Esophagus squamous epithelium (tissue), 5 donors: ENCODE data around the gene ABHD2. TPM values are rescaled to one million over a fixed set of nuclear protein-coding genes. Genes with fewer than 3 reads are reported as not detected.
A peak's percentile ranks its signal among the peaks of the same experiment; 100 is the strongest.

Source experiments
- DNase-seq: peaks from one replicate; lab custom pipeline; 2025; lab: John Stamatoyannopoulos, UW
- H3K27ac ChIP-seq, 4 donors: fragments of 200-600 bp; sonication (generic); one replicate each; pipeline ENCODE4 v1.5.1; 2016 to 2019; ENCODE audit warnings: mild to moderate bottlenecking in 1 of 4
- H3K27me3 ChIP-seq, 4 donors: fragments of 200-600 bp; sonication (generic); 1 replicate in 3 of 4; 2 replicates in 1 of 4; pipeline versions ENCODE4 v1.5.1 to v1.6.0; 2017 to 2021; ENCODE audit warnings: antibody characterized with exemption in 1 of 4
- H3K36me3 ChIP-seq, 3 donors: fragments of 200-600 bp; sonication (generic); one replicate each; pipeline ENCODE4 v1.5.1; 2016 to 2019
- H3K4me1 ChIP-seq, 3 donors: fragments of 200-600 bp; sonication (generic); one replicate each; pipeline ENCODE4 v1.5.1; 2017 to 2019
- H3K4me3 ChIP-seq, 4 donors: fragments of 200-600 bp; sonication (generic); 1 replicate in 3 of 4; 2 replicates in 1 of 4; pipeline ENCODE4 v1.5.1; 2016 to 2019; ENCODE audit warnings: mild to moderate bottlenecking in 2 of 4, moderate library complexity in 1 of 4
- H3K9me3 ChIP-seq, 3 donors: fragments of 200-600 bp; sonication (generic); one replicate each; pipeline ENCODE4 v1.5.1; 2016 to 2019
- POLR2A ChIP-seq, 4 donors: fragments of 450-650 bp; IDR thresholded peaks; one replicate each; pipeline ENCODE4 v1.6.1; 2017; ENCODE audit warnings: antibody characterized with exemption in 4 of 4, mild to moderate bottlenecking in 4 of 4, moderate library complexity in 3 of 4
- WGBS, 2 donors: methylation state at CpG; one replicate each; pipeline ENCODE4 v1.1.5; 2018; 5-methylcytosine and 5-hydroxymethylcytosine counted together
- intact Hi-C: fragments of 100-400 bp; cut with DNase I; formaldehyde crosslinking; loops from one replicate; pipeline ENCODE4 v1.15.0; 2022
- total RNA-seq, 4 donors: library from RNA; depleted of rRNA; stranded (reverse); fragments of >200 nt; gene quantifications; one replicate each; pipeline ENCODE4 v1.1.0, GENCODE V29; 2016
- TF ChIP-seq, protein P1 (sequence below), 6 experiments: fragments of 450-650 bp in 4 of 6; fragments of 200-600 bp in 2 of 6; sonication (generic) in 2 of 6; IDR thresholded peaks; one replicate each; pipeline ENCODE4 v1.5.1; 2016 to 2019; ENCODE audit warnings: antibody characterized with exemption in 6 of 6, mild to moderate bottlenecking in 4 of 6, moderate library complexity in 4 of 6
- donor health status: DM: yes; HTN: yes; CAD: no.

The ABHD2 gene
- total RNA-seq, 4 donors from 2014 or later: 31.0 to 49.3 (median 35.3) TPM

DNA sequence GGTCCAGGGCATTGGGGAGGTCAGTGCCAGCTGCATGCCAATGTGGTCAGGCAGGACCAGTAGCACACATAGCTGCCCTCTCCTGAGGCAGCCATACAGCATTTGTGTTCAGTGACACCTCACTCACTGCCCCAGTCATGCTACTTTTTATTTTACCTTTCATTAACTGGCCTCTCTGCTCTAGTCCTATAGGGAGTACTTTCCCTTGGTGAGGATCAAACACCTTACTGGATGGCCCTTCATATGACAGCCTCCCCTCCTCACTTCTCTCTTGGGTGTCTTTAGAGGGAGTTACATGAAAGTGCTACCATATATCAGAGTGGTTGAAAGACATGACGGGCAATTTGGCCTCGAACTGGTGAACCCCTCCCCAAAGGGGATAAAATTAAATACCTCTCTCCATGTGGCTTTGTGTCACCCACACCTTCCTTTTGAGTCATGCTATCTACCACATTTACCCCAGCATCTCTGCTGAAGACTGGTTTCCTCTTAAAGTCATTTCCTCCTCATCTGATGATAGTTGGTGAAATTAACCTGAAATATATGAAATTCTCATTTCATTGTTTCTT is 115.5 kb downstream of the ABHD2 start:
- Histone ChIP-seq H3K4me3 (no peak overlapping the region), H3K27ac (no peak overlapping the region), H3K27me3 (no peaks in the 10 kb centered on the region), H3K9me3 (no peaks in the 10 kb centered on the region), H3K4me1 (peaks cover 0 to 9% (median 6%) of the 10 kb centered on the region in 3 donors), H3K36me3 (peaks cover 0 to 18% (median 7%) of the 10 kb centered on the region in 3 donors)
- intact Hi-C loops: loop anchor here (10.0 kb wide), 1 partner anchor 231 kb away; no protein-coding TSS in a partner anchor
- no peak for DNase-seq
- TF ChIP-seq, protein P1, sequence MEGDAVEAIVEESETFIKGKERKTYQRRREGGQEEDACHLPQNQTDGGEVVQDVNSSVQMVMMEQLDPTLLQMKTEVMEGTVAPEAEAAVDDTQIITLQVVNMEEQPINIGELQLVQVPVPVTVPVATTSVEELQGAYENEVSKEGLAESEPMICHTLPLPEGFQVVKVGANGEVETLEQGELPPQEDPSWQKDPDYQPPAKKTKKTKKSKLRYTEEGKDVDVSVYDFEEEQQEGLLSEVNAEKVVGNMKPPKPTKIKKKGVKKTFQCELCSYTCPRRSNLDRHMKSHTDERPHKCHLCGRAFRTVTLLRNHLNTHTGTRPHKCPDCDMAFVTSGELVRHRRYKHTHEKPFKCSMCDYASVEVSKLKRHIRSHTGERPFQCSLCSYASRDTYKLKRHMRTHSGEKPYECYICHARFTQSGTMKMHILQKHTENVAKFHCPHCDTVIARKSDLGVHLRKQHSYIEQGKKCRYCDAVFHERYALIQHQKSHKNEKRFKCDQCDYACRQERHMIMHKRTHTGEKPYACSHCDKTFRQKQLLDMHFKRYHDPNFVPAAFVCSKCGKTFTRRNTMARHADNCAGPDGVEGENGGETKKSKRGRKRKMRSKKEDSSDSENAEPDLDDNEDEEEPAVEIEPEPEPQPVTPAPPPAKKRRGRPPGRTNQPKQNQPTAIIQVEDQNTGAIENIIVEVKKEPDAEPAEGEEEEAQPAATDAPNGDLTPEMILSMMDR (IDR thresholded peaks at IDR 0.05): no peak
- TF ChIP-seq POLR2A (IDR thresholded peaks at IDR 0.05): no peak
- 41 to 47% methylated on average over 2 of the region's 2 CpGs for WGBS, 2 donors

DNA sequence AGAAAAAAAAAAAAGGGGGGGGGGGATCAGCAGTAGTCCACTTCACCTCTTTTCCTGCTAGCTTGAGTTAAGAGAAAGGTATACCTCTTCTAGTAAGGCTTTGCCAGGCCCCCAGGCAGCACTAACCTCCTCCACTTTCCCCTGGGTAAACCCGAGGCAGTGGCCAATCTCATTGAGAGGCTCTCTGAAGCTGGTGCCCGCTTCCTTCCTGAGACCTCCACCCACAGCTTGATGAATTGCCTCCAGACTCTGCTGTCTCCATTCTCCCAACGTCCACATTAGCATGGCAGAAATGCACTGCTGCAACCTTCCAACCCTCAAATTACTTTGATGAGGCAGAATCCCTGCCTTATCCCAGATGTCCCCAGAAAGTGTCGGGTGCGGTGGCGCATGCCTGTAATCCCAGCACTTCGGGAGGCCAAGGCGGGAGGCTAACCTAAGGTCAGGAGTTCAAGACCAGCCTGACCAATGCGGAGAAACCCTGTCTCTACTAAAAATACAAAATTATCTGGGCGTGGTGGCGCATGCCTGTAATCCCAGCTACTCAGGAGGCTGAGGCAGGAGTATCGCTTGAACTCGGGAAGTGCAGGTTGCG is 117.8 kb downstream of the ABHD2 start:
- Histone ChIP-seq H3K9me3 (no peaks in the 10 kb centered on the region), H3K27ac (no peak overlapping the region), H3K36me3 (no peaks in the 10 kb centered on the region), H3K27me3 (no peaks in the 10 kb centered on the region), H3K4me3 (no peak overlapping the region), H3K4me1 (peaks cover 0 to 9% (median 6%) of the 10 kb centered on the region in 3 donors)
- intact Hi-C loops: loop anchor here (10.0 kb wide), 1 partner anchor 229 kb away; no protein-coding TSS in a partner anchor
- no peak for DNase-seq
- 66 to 78% methylated on average over 6 to 14 of the region's 14 CpGs for WGBS, 2 donors
- TF ChIP-seq, protein P1 (IDR thresholded peaks at IDR 0.05): no peak
- TF ChIP-seq POLR2A (IDR thresholded peaks at IDR 0.05): no peak

DNA sequence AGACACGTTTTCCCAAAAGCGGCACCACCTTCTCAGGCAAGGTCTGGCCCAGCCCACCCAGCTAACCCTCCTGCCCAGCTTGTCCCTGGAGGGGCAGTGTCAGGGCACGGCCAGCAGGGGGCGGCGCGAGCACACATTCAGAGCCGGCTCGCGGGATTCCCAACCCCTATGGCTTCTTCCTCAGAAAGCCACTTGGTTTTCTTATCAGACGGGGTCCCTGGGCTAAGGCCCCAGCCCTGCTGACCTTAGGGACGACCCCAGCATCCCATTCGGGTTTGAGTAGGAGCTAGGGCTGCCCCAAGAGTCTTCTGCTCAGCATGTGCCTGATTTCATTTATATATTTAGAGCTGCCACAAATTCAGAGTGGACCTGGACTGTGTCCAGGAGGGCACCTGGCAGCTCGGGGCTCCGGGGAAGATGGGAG is 118.7 kb downstream of the ABHD2 start:
- 0 to 4% methylated on average over 5 to 7 of the region's 14 CpGs for WGBS, 2 donors
- Histone ChIP-seq H3K4me3 (peak overlapping the region in 1 of 4 donors; percentile 51), H3K9me3 (no peaks in the 10 kb centered on the region), H3K27me3 (no peaks in the 10 kb centered on the region), H3K27ac (no peak overlapping the region), H3K4me1 (peaks cover 0 to 9% (median 6%) of the 10 kb centered on the region in 3 donors), H3K36me3 (no peaks in the 10 kb centered on the region)
- DNase-seq: peak; percentile 9
- intact Hi-C loops: loop anchor here (10.0 kb wide), 1 partner anchor 228 kb away; no protein-coding TSS in a partner anchor
- TF ChIP-seq, protein P1 (IDR thresholded peaks at IDR 0.05): peak; percentile 91 to 99 (median 94)
- TF ChIP-seq POLR2A (IDR thresholded peaks at IDR 0.05): no peak

DNA sequence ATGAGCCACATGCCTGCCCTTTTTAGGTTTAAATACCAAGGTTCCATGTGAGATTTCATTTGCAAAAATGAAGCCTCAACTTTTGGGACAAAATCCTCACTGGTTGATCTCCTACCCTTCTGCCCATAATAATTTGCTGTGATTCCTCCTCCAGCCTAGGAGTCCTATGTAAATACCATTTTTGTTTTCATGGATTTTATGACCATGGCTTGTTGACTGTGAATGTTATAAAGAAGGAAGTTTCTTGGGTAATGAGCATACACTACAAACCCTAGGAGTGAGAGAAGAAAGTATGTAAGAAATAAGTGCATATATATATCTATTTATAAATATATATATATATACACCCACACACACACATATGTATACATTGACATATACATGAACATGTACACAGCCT is 120.0 kb downstream of the ABHD2 start:
- Histone ChIP-seq H3K9me3 (no peaks in the 10 kb centered on the region), H3K36me3 (no peaks in the 10 kb centered on the region), H3K4me3 (no peak overlapping the region), H3K27me3 (no peaks in the 10 kb centered on the region), H3K27ac (no peak overlapping the region), H3K4me1 (peaks cover 0 to 9% (median 6%) of the 10 kb centered on the region in 3 donors)
- no peak for DNase-seq
- intact Hi-C loops: loop anchor here (10.0 kb wide), 1 partner anchor 227 kb away; no protein-coding TSS in a partner anchor
- TF ChIP-seq, protein P1 (IDR thresholded peaks at IDR 0.05): no peak
- no peak for TF ChIP-seq POLR2A (IDR thresholded peaks at IDR 0.05)

DNA sequence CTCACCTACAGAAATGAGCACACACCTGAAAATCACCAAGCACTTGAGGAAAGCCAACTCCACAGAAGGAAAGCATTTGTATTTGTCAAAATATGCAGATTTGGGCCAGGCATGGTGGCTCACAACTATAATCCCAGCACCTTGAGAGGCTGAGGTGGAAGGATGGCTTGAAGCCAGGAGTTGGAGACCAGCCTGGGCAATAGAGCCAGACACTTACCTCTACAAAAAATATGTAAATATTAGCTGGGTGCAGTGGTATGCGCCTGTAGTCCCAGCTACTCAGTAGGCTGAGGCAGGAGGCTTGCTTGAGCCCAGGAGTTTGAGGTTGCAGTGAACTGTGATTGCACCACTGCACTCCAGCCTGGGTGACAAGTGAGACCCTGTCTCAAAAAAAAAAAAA is 120.8 kb downstream of the ABHD2 start:
- no peak for DNase-seq
- WGBS, 2 donors: 50 to 100% methylated on average over 1 of the region's 1 CpG
- Histone ChIP-seq H3K27ac (no peak overlapping the region), H3K36me3 (no peaks in the 10 kb centered on the region), H3K9me3 (no peaks in the 10 kb centered on the region), H3K4me3 (no peak overlapping the region), H3K27me3 (no peaks in the 10 kb centered on the region), H3K4me1 (peaks cover 0 to 9% (median 6%) of the 10 kb centered on the region in 3 donors)
- TF ChIP-seq, protein P1 (IDR thresholded peaks at IDR 0.05): no peak
- intact Hi-C loops: loop anchor here (10.0 kb wide), 1 partner anchor 226 kb away; no protein-coding TSS in a partner anchor
